ENCODE data around the gene TANC1.

TANC1 gene

GRCh38 chr2:159067971-159068370 lies 99.5 kb downstream of the TANC1 start:
- TF ChIP-seq CTCF (IDR thresholded peaks at IDR 0.05; ENCODE audit: unreplicated experiment in 3 of 3) = no peak
- peaks cover 28% of the 10 kb centered on the region for H3K36me3 Mint-ChIP-seq (ENCODE audit: low read depth)
- H3K9me3 Mint-ChIP-seq = no peaks in the 10 kb centered on the region
- no peak overlapping the region for H3K4me3 Mint-ChIP-seq
- peak overlapping the region; percentile 82 to 96 (median 91) for H3K27ac Mint-ChIP-seq
- H3K4me1 Mint-ChIP-seq = peaks cover 59% of the 10 kb centered on the region
- H3K27me3 Mint-ChIP-seq (ENCODE audit: low read depth) = no peaks in the 10 kb centered on the region

- Mint-ChIP-seq H3K36me3 (ENCODE audit: low read depth) (peaks cover 32% of the 10 kb centered on the region), H3K9me3 (no peaks in the 10 kb centered on the region), H3K27me3 (ENCODE audit: low read depth) (no peaks in the 10 kb centered on the region), H3K4me1 (peaks cover 49% of the 10 kb centered on the region), H3K27ac (peak overlapping the region in 2 of 3 experiments; percentile 59 to 81), H3K4me3 (no peak overlapping the region)
- TF ChIP-seq CTCF (IDR thresholded peaks at IDR 0.05; ENCODE audit: unreplicated experiment in 3 of 3) = no peak
These were observed 100.8 kb downstream of the TANC1 start for GRCh38 chr2:159069229-159069628.

GRCh38 chr2:159070235-159070634 lies 101.8 kb downstream of the TANC1 start:
- no peak overlapping the region for H3K4me3 Mint-ChIP-seq

GRCh38 chr2:159071190-159071915 lies 102.9 kb downstream of the TANC1 start:
- no peak overlapping the region for H3K4me3 Mint-ChIP-seq
- peaks cover 34% of the 10 kb centered on the region for H3K36me3 Mint-ChIP-seq (ENCODE audit: low read depth)
- peak overlapping the region; percentile 27 to 72 (median 57) for H3K27ac Mint-ChIP-seq
- TF ChIP-seq CTCF (IDR thresholded peaks at IDR 0.05; ENCODE audit: unreplicated experiment in 3 of 3) = peak in 1 of 3 experiments; percentile 17
- no peaks in the 10 kb centered on the region for H3K9me3 Mint-ChIP-seq
- peaks cover 36% of the 10 kb centered on the region for H3K4me1 Mint-ChIP-seq
- H3K27me3 Mint-ChIP-seq (ENCODE audit: low read depth) = no peaks in the 10 kb centered on the region

More at GRCh38 chr2:159070235-159070634, 101.8 kb downstream of the TANC1 start:
- peaks cover 36% of the 10 kb centered on the region for H3K36me3 Mint-ChIP-seq (ENCODE audit: low read depth)
- H3K27me3 Mint-ChIP-seq (ENCODE audit: low read depth) = no peaks in the 10 kb centered on the region
- H3K4me1 Mint-ChIP-seq = peaks cover 39% of the 10 kb centered on the region
- H3K9me3 Mint-ChIP-seq = no peaks in the 10 kb centered on the region
- peak overlapping the region; percentile 27 to 72 (median 57) for H3K27ac Mint-ChIP-seq
- no peak for TF ChIP-seq CTCF (IDR thresholded peaks at IDR 0.05; ENCODE audit: unreplicated experiment in 3 of 3)

- no peaks in the 10 kb centered on the region for H3K9me3 Mint-ChIP-seq
- peaks cover 32% of the 10 kb centered on the region for H3K4me1 Mint-ChIP-seq
- H3K27me3 Mint-ChIP-seq (ENCODE audit: low read depth) = no peaks in the 10 kb centered on the region
- no peak overlapping the region for H3K4me3 Mint-ChIP-seq
- peak overlapping the region; percentile 41 to 51 (median 45) for H3K27ac Mint-ChIP-seq
- TF ChIP-seq CTCF (IDR thresholded peaks at IDR 0.05; ENCODE audit: unreplicated experiment in 3 of 3) = no peak
- H3K36me3 Mint-ChIP-seq (ENCODE audit: low read depth) = peaks cover 28% of the 10 kb centered on the region
These were observed 104.4 kb downstream of the TANC1 start for GRCh38 chr2:159072795-159073194.

- H3K4me3 Mint-ChIP-seq = no peak overlapping the region
- no peaks in the 10 kb centered on the region for H3K9me3 Mint-ChIP-seq
- no peak for TF ChIP-seq CTCF (IDR thresholded peaks at IDR 0.05; ENCODE audit: unreplicated experiment in 3 of 3)
- H3K27ac Mint-ChIP-seq = peak overlapping the region; percentile 41 to 51 (median 45)
- H3K36me3 Mint-ChIP-seq (ENCODE audit: low read depth) = peaks cover 24% of the 10 kb centered on the region
- H3K4me1 Mint-ChIP-seq = peaks cover 31% of the 10 kb centered on the region
- no peaks in the 10 kb centered on the region for H3K27me3 Mint-ChIP-seq (ENCODE audit: low read depth)
These were observed 104.8 kb downstream of the TANC1 start for GRCh38 chr2:159073256-159073655.
